GM19351 (cell line): ENCODE data around the gene DNMT3L.
"Not testable (repeated sequence)": the region's sequence is repeated elsewhere in the genome, so short reads cannot be mapped to it uniquely, and the experiment has no call there.

Source experiments
- ATAC-seq: cut with Tn5 transposase; IDR thresholded peaks from one replicate; pipeline ENCODE4 v1.9.1; 2021; ENCODE audit warnings: mild to moderate bottlenecking, moderate library complexity; ENCODE audit not compliant: unreplicated experiment

Gene DNMT3L

DNA sequence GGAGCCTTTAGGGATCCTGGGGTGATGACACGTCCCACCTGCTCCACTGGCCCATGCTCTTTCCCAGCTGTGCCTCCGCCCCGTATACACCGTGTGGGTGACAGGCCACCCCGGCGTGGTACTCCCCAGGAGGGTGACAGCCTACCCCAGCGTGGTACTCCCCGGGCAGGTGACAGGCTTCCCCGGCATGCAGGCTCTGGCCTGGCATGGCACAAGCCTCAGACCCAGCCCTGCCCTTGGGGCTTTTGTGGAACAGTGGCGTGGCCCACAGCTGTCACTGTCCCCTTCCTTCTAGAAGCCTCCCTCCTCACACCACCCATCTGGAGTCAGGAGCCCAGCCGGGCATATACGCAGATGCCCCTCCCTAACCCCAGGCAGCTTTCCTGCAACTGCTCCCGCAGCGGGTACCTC lies 33.5 kb upstream of the DNMT3L start:
- ATAC-seq, result no peak

DNA sequence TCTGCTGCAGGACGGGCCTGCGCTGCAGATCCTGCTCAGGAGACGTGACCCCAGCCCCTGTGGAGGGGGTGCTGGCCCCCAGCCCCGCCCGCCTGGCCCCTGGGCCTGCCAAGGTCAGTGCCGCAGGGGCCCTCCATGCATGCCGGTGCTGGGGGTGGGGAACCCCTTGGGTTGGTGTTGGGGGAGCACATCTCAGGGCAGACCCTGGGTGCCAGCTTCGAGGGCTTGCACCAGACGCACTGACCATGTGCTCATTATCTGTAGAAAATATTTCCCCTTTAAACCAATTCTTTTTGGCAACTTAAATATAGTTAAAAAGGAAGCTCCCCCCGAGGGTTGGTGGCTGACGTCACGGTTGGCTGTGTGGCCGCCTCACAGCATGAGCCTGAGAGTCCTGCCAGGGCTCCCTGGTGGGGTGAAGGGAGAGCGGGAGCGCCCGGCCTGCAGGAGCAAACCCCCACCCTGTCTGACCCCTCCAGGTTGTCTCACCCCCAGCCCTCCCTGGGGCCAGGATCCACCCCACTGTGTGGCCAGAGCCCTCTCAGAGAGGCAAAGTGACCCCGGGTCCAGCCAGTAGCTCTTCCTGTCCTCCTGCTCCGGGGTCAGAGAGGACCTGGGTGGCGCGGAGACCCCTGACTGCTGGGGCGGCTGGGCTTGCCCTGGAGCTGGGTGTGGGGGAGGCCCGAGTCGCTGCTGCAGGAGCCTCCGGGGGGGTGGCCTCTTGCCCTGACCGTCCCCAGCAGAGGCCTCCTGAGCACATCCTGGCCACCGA lies 32.9 kb upstream of the DNMT3L start:
- no peak for ATAC-seq

- no peak for ATAC-seq
Measured at GRCh38 chr21:44293551-44294231, 32.0 kb upstream of the DNMT3L start.

DNA sequence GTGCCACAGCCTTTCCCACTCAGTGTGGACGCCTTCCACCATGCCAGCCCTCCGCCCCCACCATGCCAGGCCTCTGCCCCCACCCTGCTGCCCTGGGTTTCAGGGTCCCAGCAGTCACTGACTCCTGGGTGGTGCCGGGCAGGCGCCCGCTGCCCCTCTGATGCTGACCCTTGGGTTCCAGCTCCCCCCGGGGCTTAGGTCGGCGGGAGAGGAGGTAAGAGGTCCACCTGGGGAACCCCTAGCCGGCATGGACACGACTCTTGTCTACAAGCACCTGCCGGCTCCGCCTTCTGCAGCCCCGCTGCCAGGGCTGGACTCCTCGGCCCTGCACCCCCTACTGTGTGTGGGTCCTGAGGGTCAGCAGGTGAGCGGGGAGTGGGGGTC lies 31.1 kb upstream of the DNMT3L start:
- no peak for ATAC-seq

GRCh38 chr21:44291936-44292811 lies 30.5 kb upstream of the DNMT3L start:
- ATAC-seq, result no peak

DNA sequence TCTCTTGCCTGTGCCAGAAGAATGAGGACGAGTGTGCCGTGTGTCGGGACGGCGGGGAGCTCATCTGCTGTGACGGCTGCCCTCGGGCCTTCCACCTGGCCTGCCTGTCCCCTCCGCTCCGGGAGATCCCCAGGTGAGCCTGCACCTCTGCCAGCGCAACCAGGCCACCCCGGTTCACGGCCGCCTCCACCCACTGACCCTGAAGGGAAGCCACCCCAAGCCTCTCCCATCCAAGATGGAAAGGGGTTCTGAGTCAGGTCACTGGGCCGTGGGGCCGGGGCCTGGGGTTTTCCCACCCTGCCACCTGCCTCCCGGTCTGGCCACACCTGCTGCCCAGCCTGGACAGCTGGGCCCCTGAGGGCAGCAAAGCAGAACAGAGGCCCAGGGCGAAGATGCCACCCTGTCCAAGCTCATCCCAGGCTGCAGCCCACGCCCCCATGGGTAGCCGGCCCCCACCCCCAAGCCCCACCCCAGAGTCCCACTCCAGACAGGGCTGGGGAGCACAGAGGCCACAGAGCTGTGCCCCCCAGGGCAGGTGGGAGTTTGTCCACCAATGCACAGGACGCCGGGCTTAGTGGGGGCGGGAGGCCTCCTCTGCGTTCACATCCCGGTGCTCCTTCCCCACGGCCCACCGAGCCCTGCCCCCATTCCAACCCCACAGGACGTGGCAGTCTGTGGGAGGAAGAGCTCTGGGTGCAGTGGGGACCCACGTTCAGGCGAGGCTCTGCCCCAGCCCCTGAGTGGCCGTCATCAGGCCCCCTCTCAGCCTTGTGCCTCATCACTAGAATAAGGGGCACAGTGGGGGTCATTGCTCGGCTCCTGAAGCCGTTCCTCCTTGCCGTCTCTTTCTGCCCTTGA lies 29.6 kb upstream of the DNMT3L start:
- ATAC-seq, result no peak

- no peak for ATAC-seq
Measured at GRCh38 chr21:44290327-44291077, 28.8 kb upstream of the DNMT3L start.

GRCh38 chr21:44289381-44290010 lies 27.8 kb upstream of the DNMT3L start:
- ATAC-seq, result no peak

- ATAC-seq, result no peak
Measured at GRCh38 chr21:44288251-44289110, 26.8 kb upstream of the DNMT3L start.

GRCh38 chr21:44286716-44287632 lies 25.3 kb upstream of the DNMT3L start:
- ATAC-seq, result no peak

GRCh38 chr21:44286086-44286715 lies 24.5 kb upstream of the DNMT3L start:
- ATAC-seq, result no peak

DNA sequence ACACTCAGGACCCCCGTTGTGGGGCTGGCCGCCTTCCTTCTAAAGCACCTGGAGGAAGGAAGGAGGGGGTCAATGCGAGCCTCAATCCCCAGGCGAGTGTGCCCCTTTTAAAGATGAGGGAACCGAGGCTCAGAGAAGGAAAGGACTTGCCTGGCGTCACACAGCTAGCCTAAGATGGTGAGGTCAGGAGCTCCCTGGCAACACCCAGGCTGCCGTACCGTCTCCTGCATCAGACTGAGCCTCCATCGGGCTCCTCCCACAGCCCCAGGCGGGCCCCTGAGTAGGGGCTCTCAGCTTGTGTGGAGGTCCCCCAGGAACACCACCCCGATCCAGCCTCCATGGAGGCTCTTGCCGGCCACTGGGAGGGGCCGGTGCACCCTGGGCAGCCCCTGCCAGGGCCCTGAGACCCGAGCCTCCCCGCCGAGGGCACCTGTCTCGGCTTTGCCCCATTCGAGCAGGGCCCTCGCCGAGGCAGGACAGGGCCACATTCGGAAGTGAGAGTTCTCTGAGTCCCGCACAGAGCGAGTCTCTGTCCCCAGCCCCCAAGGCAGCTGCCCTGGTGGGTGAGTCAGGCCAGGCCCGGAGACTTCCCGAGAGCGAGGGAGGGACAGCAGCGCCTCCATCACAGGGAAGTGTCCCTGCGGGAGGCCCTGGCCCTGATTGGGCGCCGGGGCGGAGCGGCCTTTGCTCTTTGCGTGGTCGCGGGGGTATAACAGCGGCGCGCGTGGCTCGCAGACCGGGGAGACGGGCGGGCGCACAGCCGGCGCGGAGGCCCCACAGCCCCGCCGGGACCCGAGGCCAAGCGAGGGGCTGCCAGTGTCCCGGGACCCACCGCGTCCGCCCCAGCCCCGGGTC lies 23.7 kb upstream of the DNMT3L start, which contains the start of gene AIRE:
AIRE (plus strand) TSS at position 739 of the 855 bp plus-strand sequence. CDS start 131 bp downstream, outside the sequence.
- ATAC-seq, result no peak

DNA sequence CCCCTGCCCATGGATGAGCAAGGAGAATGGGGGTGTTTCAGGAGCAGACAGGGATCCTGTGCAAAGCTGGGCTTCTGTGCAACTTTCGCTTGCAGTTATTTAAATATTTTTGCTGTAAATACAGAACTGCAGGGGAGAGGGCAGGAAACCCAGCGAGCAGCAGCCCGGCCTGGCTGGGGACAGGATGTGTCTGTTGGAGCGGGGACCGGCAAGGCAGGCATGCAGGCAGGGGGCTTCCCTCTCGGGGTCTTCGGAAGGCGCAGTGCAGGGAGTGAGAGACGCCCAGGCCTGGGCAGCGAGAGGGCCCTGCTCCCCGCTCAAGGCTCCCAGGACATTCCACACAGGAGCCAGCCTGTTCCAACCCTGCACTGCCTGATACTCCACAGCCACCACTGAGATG lies 22.3 kb upstream of the DNMT3L start:
- ATAC-seq, result no peak

DNA sequence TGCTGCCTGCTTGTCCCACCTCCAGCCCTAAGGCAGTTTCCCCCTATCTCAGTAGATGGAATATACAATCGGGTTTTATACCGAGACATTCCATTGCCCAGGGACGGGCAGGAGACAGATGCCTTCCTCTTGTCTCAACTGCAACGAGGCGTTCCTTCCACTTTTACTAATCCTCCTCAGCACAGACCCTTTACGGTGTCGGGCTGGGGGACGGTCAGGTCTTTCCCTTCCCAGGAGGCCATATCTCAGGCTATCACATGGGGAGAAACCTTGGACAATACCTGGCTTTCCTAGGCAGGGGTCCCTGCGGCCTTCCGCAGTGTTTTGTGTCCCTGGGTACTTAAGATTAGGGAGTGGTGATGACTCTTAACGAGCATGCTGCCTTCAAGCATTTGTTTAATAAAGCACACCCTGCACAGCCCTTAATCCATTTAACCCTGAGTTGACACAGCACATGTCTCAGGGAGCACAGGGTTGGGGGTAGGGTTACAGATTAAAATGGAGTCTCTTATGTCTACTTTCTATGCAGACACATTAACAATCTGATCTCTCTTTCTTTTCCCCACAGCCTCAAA lies 21.6 kb upstream of the DNMT3L start:
- ATAC-seq, result not testable (repeated sequence)

DNA sequence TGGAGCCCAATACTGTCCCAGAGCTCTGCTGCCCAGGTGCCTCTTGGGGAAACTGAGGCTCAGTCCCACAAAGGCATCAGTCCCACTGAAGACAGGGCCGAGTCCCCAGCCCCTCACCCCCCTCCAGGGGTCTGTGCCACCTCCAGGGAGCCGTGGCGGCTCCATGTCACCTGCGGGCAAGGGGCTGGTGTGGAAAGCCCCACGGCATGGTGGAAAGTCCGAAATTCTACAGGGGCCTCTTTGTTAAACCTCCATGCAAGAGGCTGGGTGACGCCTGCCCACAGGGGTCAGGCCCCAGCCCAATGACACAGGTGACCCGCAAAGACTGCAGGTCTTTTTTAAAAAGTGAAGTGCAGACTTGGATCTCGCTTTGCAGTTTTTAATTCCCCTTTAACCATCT lies 20.7 kb upstream of the DNMT3L start:
- no peak for ATAC-seq

DNA sequence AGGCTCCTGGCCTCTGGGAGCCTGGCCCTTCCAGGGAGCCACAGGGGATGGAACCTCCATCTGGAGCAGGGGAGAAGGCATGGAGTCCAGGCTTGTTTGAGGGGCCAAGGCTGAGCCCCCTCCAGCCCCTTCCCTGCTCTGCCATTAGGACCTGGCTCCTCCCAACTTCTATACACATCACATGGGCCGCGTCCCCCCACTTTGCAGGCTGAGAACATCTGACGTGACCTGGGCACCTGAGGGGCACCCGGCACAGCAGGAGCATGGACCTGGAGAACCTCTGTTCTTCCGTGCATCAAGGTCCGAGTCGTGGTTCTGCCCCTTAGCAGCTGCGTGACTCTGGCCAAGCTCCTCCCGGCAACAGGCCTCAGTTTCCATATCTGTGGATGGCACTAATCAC lies 20.1 kb upstream of the DNMT3L start:
- ATAC-seq, result no peak
